Stimulated activated CD8-positive, alpha-beta memory T cell treated with anti-CD3 and anti-CD28 coated beads, Interleukin-4, amount 100 ng/mL, for 48 hours (primary cell): Measurements from ENCODE around the gene MOV10.
"Not testable (repeated sequence)": the region's sequence is repeated elsewhere in the genome, so short reads cannot be mapped to it uniquely, and the experiment has no call there.

Experiments used
- DNase-seq: peaks from one replicate; pipeline ENCODE4 v3.0.0-alpha.2; 2020

MOV10 gene

GRCh38 chr1:112674440-112674985 lies at the start of gene MOV10:
Gene MOV10, plus strand, starts transcription at chr1:112674659. Its CDS starts 254 bp downstream, at chr1:112674913.
- peak; percentile 72 for DNase-seq

- no peak for DNase-seq
Observed at GRCh38 chr1:112625696-112626095, 48.8 kb upstream of the MOV10 start.

GRCh38 chr1:112626193-112626592 lies 48.3 kb upstream of the MOV10 start:
- DNase-seq, result no peak

GRCh38 chr1:112626887-112627286 lies 47.6 kb upstream of the MOV10 start:
- DNase-seq, result no peak

GRCh38 chr1:112628516-112628915 lies 45.9 kb upstream of the MOV10 start:
- no peak for DNase-seq

- no peak for DNase-seq
Observed at GRCh38 chr1:112629256-112629655, 45.2 kb upstream of the MOV10 start.

GRCh38 chr1:112633628-112634027 lies 40.8 kb upstream of the MOV10 start:
- DNase-seq, result no peak

GRCh38 chr1:112634367-112634766 lies 40.1 kb upstream of the MOV10 start:
- no peak for DNase-seq

- DNase-seq, result no peak
Observed at GRCh38 chr1:112636056-112636455, 38.4 kb upstream of the MOV10 start.

- no peak for DNase-seq
Observed at GRCh38 chr1:112636597-112637253, 37.7 kb upstream of the MOV10 start.

- no peak for DNase-seq
Observed at GRCh38 chr1:112637254-112638109, 37.0 kb upstream of the MOV10 start.

- DNase-seq, result no peak
Observed at GRCh38 chr1:112638110-112638428, 36.4 kb upstream of the MOV10 start.

GRCh38 chr1:112640437-112640836 lies 34.0 kb upstream of the MOV10 start:
- not testable (repeated sequence) for DNase-seq

- no peak for DNase-seq
Observed at GRCh38 chr1:112643080-112643479, 31.4 kb upstream of the MOV10 start.

- no peak for DNase-seq
Observed at GRCh38 chr1:112646225-112646624, 28.2 kb upstream of the MOV10 start.

- no peak for DNase-seq
Observed at GRCh38 chr1:112651205-112651604, 23.3 kb upstream of the MOV10 start.

GRCh38 chr1:112665857-112666256 lies 8.6 kb upstream of the MOV10 start:
- DNase-seq, result no peak

- DNase-seq, result no peak
Observed at GRCh38 chr1:112666946-112667345, 7.5 kb upstream of the MOV10 start.

- DNase-seq, result no peak
Observed at GRCh38 chr1:112672009-112672408, 2.5 kb upstream of the MOV10 start.

GRCh38 chr1:112672842-112673241 lies 1.6 kb upstream of the MOV10 start:
- DNase-seq, result no peak

GRCh38 chr1:112673592-112674439 lies 643 bp upstream of the MOV10 start:
- no peak for DNase-seq

GRCh38 chr1:112674986-112675727 lies 698 bp downstream of the MOV10 start:
- peak; percentile 64 for DNase-seq
